ENCODE data around the gene RASAL2. TPM values are rescaled to one million over a fixed set of nuclear protein-coding genes. Genes with fewer than 3 reads are reported as not detected.

The RASAL2 gene
- total RNA-seq, 1 experiment from 2014 or later: not detected

DNA sequence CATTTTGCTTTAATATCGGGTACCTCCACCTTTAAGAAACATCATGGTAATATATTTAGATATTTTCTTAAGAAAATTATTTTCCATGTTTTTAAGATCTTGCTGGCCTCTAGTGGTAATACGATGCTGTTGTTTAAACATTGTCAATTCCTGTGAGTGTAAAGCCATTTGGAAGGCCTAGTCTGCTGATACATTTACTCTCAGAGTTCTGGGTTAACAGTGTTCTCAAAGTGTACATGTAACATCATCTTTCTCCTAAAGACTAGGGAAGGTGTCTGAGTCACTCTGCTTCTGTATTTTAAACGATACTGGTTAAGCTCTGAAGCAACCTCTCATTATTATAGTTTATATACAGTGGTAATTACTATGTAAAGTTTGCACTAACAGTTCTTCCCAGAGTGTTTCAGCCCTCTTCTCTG lies 189.1 kb downstream of the RASAL2 start:
- Histone ChIP-seq H2AFZ (ENCODE audit: low read length) (no peak overlapping the region), H4K20me1 (ENCODE audit: insufficient read depth, low read depth, low read length) (no peaks in the 10 kb centered on the region), H3K9me2 (replicated peaks; ENCODE audit: insufficient read depth, low read length) (no peaks in the 10 kb centered on the region), H3K9ac (ENCODE audit: low read length) (no peak overlapping the region), H3K36me3 (ENCODE audit: insufficient read depth, low read length) (no peaks in the 10 kb centered on the region), H3K4me1 (ENCODE audit: low read length) (no peaks in the 10 kb centered on the region), H3K4me2 (ENCODE audit: low read depth, low read length, poor library complexity, severe bottlenecking) (no peak overlapping the region), H3K79me2 (ENCODE audit: low read length) (no peaks in the 10 kb centered on the region), H3K4me3 (ENCODE audit: low read length) (no peak overlapping the region), H3K27me3 (ENCODE audit: low read length) (no peaks in the 10 kb centered on the region), H3K27ac (ENCODE audit: low read length) (no peak overlapping the region), H3K9me3 (ENCODE audit: low read length) (no peaks in the 10 kb centered on the region)
- no peak for DNase-seq

GRCh38 chr1:178283409-178283808 lies 189.5 kb downstream of the RASAL2 start:
- no peak overlapping the region for H3K4me3 ChIP-seq (ENCODE audit: low read length)
- no peaks in the 10 kb centered on the region for H3K9me3 ChIP-seq (ENCODE audit: low read length)
- H3K27me3 ChIP-seq (ENCODE audit: low read length): no peaks in the 10 kb centered on the region
- no peak overlapping the region for H2AFZ ChIP-seq (ENCODE audit: low read length)
- DNase-seq: no peak
- no peaks in the 10 kb centered on the region for H4K20me1 ChIP-seq (ENCODE audit: insufficient read depth, low read depth, low read length)
- H3K9me2 ChIP-seq (replicated peaks; ENCODE audit: insufficient read depth, low read length): no peaks in the 10 kb centered on the region
- no peak overlapping the region for H3K27ac ChIP-seq (ENCODE audit: low read length)
- no peaks in the 10 kb centered on the region for H3K79me2 ChIP-seq (ENCODE audit: low read length)
- no peaks in the 10 kb centered on the region for H3K36me3 ChIP-seq (ENCODE audit: insufficient read depth, low read length)
- no peaks in the 10 kb centered on the region for H3K4me1 ChIP-seq (ENCODE audit: low read length)
- H3K9ac ChIP-seq (ENCODE audit: low read length): no peak overlapping the region
- no peak overlapping the region for H3K4me2 ChIP-seq (ENCODE audit: low read depth, low read length, poor library complexity, severe bottlenecking)

DNA sequence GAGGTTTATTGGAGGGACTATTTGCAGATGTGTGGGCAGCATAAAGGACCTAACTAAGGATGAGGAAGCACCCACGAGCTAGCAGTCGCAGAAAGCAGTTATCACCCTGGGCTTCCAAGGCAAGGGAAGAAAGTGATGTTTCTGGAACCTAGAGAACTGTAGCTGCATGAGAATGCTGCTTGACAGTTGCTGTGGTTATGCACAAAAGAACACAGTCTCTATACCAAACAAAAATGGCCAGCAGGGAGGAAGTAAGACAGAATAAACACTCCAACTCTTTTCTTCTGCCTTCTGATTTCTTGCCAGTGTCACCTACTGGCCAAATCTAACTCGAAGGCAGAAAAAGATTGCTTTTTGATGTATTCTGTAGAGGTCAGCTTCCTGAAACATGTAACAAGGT lies 190.2 kb downstream of the RASAL2 start:
- H3K9ac ChIP-seq (ENCODE audit: low read length): no peak overlapping the region
- no peak overlapping the region for H3K4me2 ChIP-seq (ENCODE audit: low read depth, low read length, poor library complexity, severe bottlenecking)
- H3K27ac ChIP-seq (ENCODE audit: low read length): no peak overlapping the region
- H3K4me3 ChIP-seq (ENCODE audit: low read length): no peak overlapping the region
- H3K4me1 ChIP-seq (ENCODE audit: low read length): no peaks in the 10 kb centered on the region
- no peaks in the 10 kb centered on the region for H3K36me3 ChIP-seq (ENCODE audit: insufficient read depth, low read length)
- H2AFZ ChIP-seq (ENCODE audit: low read length): peak overlapping the region; percentile 40; the same call in 1 of the 2 replicates
- no peak for DNase-seq
- no peaks in the 10 kb centered on the region for H3K79me2 ChIP-seq (ENCODE audit: low read length)
- H3K9me2 ChIP-seq (replicated peaks; ENCODE audit: insufficient read depth, low read length): no peaks in the 10 kb centered on the region
- no peaks in the 10 kb centered on the region for H3K27me3 ChIP-seq (ENCODE audit: low read length)
- H3K9me3 ChIP-seq (ENCODE audit: low read length): no peaks in the 10 kb centered on the region
- no peaks in the 10 kb centered on the region for H4K20me1 ChIP-seq (ENCODE audit: insufficient read depth, low read depth, low read length)

DNA sequence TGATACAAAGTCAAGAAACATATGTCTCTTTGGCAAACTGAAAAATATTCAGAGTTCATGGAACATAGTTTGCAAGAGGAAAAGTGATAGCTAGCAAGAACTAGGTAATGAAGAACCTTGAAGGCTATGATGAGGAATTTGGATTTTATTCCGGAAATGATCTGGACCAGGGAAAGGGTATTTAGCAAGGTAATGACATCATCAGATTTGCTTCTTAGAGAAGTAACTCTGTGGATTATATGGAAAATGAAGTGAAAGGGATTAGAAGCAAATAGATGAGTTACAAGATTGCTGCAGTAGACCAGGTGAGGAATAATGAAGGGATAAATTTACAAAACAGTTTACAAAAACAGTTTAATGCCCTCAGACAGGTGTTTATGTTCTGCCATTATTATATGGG lies 197.3 kb downstream of the RASAL2 start:
- Histone ChIP-seq H3K27me3 (ENCODE audit: low read length) (no peaks in the 10 kb centered on the region), H3K9me2 (replicated peaks; ENCODE audit: insufficient read depth, low read length) (no peaks in the 10 kb centered on the region), H3K4me3 (ENCODE audit: low read length) (no peak overlapping the region), H3K36me3 (ENCODE audit: insufficient read depth, low read length) (no peaks in the 10 kb centered on the region), H3K9me3 (ENCODE audit: low read length) (no peaks in the 10 kb centered on the region), H3K4me1 (ENCODE audit: low read length) (no peaks in the 10 kb centered on the region), H4K20me1 (ENCODE audit: insufficient read depth, low read depth, low read length) (no peaks in the 10 kb centered on the region), H3K79me2 (ENCODE audit: low read length) (no peaks in the 10 kb centered on the region), H3K9ac (ENCODE audit: low read length) (no peak overlapping the region), H3K27ac (ENCODE audit: low read length) (no peak overlapping the region), H2AFZ (ENCODE audit: low read length) (no peak overlapping the region), H3K4me2 (ENCODE audit: low read depth, low read length, poor library complexity, severe bottlenecking) (no peak overlapping the region)
- no peak for DNase-seq

- H3K4me3 ChIP-seq (ENCODE audit: low read length): no peak overlapping the region
- no peaks in the 10 kb centered on the region for H3K4me1 ChIP-seq (ENCODE audit: low read length)
- no peaks in the 10 kb centered on the region for H4K20me1 ChIP-seq (ENCODE audit: insufficient read depth, low read depth, low read length)
- no peaks in the 10 kb centered on the region for H3K9me3 ChIP-seq (ENCODE audit: low read length)
- no peaks in the 10 kb centered on the region for H3K27me3 ChIP-seq (ENCODE audit: low read length)
- no peaks in the 10 kb centered on the region for H3K9me2 ChIP-seq (replicated peaks; ENCODE audit: insufficient read depth, low read length)
- DNase-seq: no peak
- no peak overlapping the region for H3K9ac ChIP-seq (ENCODE audit: low read length)
- H3K4me2 ChIP-seq (ENCODE audit: low read depth, low read length, poor library complexity, severe bottlenecking): no peak overlapping the region
- no peaks in the 10 kb centered on the region for H3K79me2 ChIP-seq (ENCODE audit: low read length)
- no peak overlapping the region for H3K27ac ChIP-seq (ENCODE audit: low read length)
- H3K36me3 ChIP-seq (ENCODE audit: insufficient read depth, low read length): no peaks in the 10 kb centered on the region
- H2AFZ ChIP-seq (ENCODE audit: low read length): no peak overlapping the region
Measured at GRCh38 chr1:178294654-178295053, 200.8 kb downstream of the RASAL2 start.

GRCh38 chr1:178300352-178300699 lies 206.4 kb downstream of the RASAL2 start:
- Histone ChIP-seq H3K9me2 (replicated peaks; ENCODE audit: insufficient read depth, low read length) (no peaks in the 10 kb centered on the region), H3K4me2 (ENCODE audit: low read depth, low read length, poor library complexity, severe bottlenecking) (no peak overlapping the region), H3K9ac (ENCODE audit: low read length) (no peak overlapping the region), H3K9me3 (ENCODE audit: low read length) (no peaks in the 10 kb centered on the region), H3K27ac (ENCODE audit: low read length) (no peak overlapping the region), H3K27me3 (ENCODE audit: low read length) (no peaks in the 10 kb centered on the region), H3K4me1 (ENCODE audit: low read length) (no peaks in the 10 kb centered on the region), H3K79me2 (ENCODE audit: low read length) (no peaks in the 10 kb centered on the region), H3K4me3 (ENCODE audit: low read length) (no peak overlapping the region), H3K36me3 (ENCODE audit: insufficient read depth, low read length) (no peaks in the 10 kb centered on the region), H2AFZ (ENCODE audit: low read length) (no peak overlapping the region), H4K20me1 (ENCODE audit: insufficient read depth, low read depth, low read length) (no peaks in the 10 kb centered on the region)
- DNase-seq: no peak

- Histone ChIP-seq H3K9me2 (replicated peaks; ENCODE audit: insufficient read depth, low read length) (no peaks in the 10 kb centered on the region), H3K4me2 (ENCODE audit: low read depth, low read length, poor library complexity, severe bottlenecking) (no peak overlapping the region), H2AFZ (ENCODE audit: low read length) (no peak overlapping the region), H4K20me1 (ENCODE audit: insufficient read depth, low read depth, low read length) (no peaks in the 10 kb centered on the region), H3K9ac (ENCODE audit: low read length) (no peak overlapping the region), H3K79me2 (ENCODE audit: low read length) (no peaks in the 10 kb centered on the region), H3K36me3 (ENCODE audit: insufficient read depth, low read length) (no peaks in the 10 kb centered on the region), H3K27ac (ENCODE audit: low read length) (no peak overlapping the region), H3K27me3 (ENCODE audit: low read length) (no peaks in the 10 kb centered on the region), H3K9me3 (ENCODE audit: low read length) (no peaks in the 10 kb centered on the region), H3K4me3 (ENCODE audit: low read length) (no peak overlapping the region), H3K4me1 (ENCODE audit: low read length) (no peaks in the 10 kb centered on the region)
- no peak for DNase-seq
Measured at GRCh38 chr1:178301141-178301540, 207.2 kb downstream of the RASAL2 start.

- Histone ChIP-seq H3K9me3 (ENCODE audit: low read length) (no peaks in the 10 kb centered on the region), H3K9me2 (replicated peaks; ENCODE audit: insufficient read depth, low read length) (no peaks in the 10 kb centered on the region), H4K20me1 (ENCODE audit: insufficient read depth, low read depth, low read length) (no peaks in the 10 kb centered on the region), H3K36me3 (ENCODE audit: insufficient read depth, low read length) (no peaks in the 10 kb centered on the region), H3K4me1 (ENCODE audit: low read length) (no peaks in the 10 kb centered on the region), H3K27me3 (ENCODE audit: low read length) (no peaks in the 10 kb centered on the region), H2AFZ (ENCODE audit: low read length) (no peak overlapping the region), H3K4me3 (ENCODE audit: low read length) (no peak overlapping the region), H3K4me2 (ENCODE audit: low read depth, low read length, poor library complexity, severe bottlenecking) (no peak overlapping the region), H3K79me2 (ENCODE audit: low read length) (no peaks in the 10 kb centered on the region), H3K27ac (ENCODE audit: low read length) (no peak overlapping the region), H3K9ac (ENCODE audit: low read length) (no peak overlapping the region)
- DNase-seq: no peak
Measured at GRCh38 chr1:178307264-178307663, 213.4 kb downstream of the RASAL2 start.

DNA sequence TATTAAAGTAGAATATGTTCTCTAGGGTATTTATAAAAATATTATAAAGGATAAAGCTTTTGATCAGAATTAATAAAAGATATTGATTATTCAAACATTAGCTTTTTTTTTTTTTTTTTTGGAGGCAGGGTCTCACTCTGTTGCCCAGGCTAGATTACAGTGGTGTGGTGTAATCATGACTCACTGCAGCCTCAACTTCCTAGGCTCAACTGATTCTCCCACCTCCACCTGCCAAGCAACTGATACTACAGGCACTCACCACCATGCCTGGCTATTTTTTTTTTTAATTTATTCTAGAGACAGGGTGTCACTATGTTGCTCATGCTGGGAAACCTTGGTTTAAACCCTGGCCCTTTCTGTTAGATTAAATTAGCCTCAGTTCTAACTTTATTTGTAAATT lies 214.5 kb downstream of the RASAL2 start:
- Histone ChIP-seq H3K4me3 (ENCODE audit: low read length) (no peak overlapping the region), H2AFZ (ENCODE audit: low read length) (no peak overlapping the region), H4K20me1 (ENCODE audit: insufficient read depth, low read depth, low read length) (no peaks in the 10 kb centered on the region), H3K4me2 (ENCODE audit: low read depth, low read length, poor library complexity, severe bottlenecking) (no peak overlapping the region), H3K4me1 (ENCODE audit: low read length) (no peaks in the 10 kb centered on the region), H3K27me3 (ENCODE audit: low read length) (no peaks in the 10 kb centered on the region), H3K27ac (ENCODE audit: low read length) (no peak overlapping the region), H3K79me2 (ENCODE audit: low read length) (no peaks in the 10 kb centered on the region), H3K9me2 (replicated peaks; ENCODE audit: insufficient read depth, low read length) (no peaks in the 10 kb centered on the region), H3K36me3 (ENCODE audit: insufficient read depth, low read length) (no peaks in the 10 kb centered on the region), H3K9ac (ENCODE audit: low read length) (no peak overlapping the region), H3K9me3 (ENCODE audit: low read length) (no peaks in the 10 kb centered on the region)
- no peak for DNase-seq
